HuH-7 (cell line): ENCODE data around the gene MAP4K1.
"Not testable (repeated sequence)": the region's sequence is repeated elsewhere in the genome, so short reads cannot be mapped to it uniquely, and the experiment has no call there.

Experiments used
- DNase-seq: peaks from one replicate; pipeline ENCODE4 v3.0.0; 2011; ENCODE audit warnings: low spot score

Gene MAP4K1

GRCh38 chr19:38619361-38620174 lies 1.8 kb upstream of the MAP4K1 start:
- no peak for DNase-seq

GRCh38 chr19:38618590-38619360 lies 1.0 kb upstream of the MAP4K1 start, which contains the start of gene EIF3K:
Gene EIF3K, plus strand, starts transcription at chr19:38619188. Its CDS starts 81 bp downstream, at chr19:38619269.
- DNase-seq, result peak; percentile 99

- no peak for DNase-seq
Observed at GRCh38 chr19:38617283-38617763, 430 bp downstream of the MAP4K1 start.

GRCh38 chr19:38616265-38616664 lies 1.5 kb downstream of the MAP4K1 start:
- DNase-seq, result no peak

GRCh38 chr19:38615007-38615581 lies 2.7 kb downstream of the MAP4K1 start:
- no peak for DNase-seq

- DNase-seq, result no peak
Observed at GRCh38 chr19:38614289-38614688, 3.5 kb downstream of the MAP4K1 start.

- DNase-seq, result no peak
Observed at GRCh38 chr19:38606131-38606530, 11.6 kb downstream of the MAP4K1 start.

- not testable (repeated sequence) for DNase-seq
Observed at GRCh38 chr19:38602856-38603255, 14.9 kb downstream of the MAP4K1 start.

- no peak for DNase-seq
Observed at GRCh38 chr19:38599722-38600121, 18.0 kb downstream of the MAP4K1 start.

- DNase-seq, result no peak
Observed at GRCh38 chr19:38597075-38597474, 20.7 kb downstream of the MAP4K1 start.

- DNase-seq, result peak; percentile 88
Observed at GRCh38 chr19:38596057-38596981, 21.4 kb downstream of the MAP4K1 start.

- DNase-seq, result peak; percentile 75
Observed at GRCh38 chr19:38592940-38593339, 24.8 kb downstream of the MAP4K1 start.

- DNase-seq, result no peak
Observed at GRCh38 chr19:38588041-38588440, 29.7 kb downstream of the MAP4K1 start.

GRCh38 chr19:38587562-38587961 lies 30.2 kb downstream of the MAP4K1 start:
- DNase-seq, result no peak

GRCh38 chr19:38583985-38584305 lies 33.8 kb downstream of the MAP4K1 start:
- DNase-seq, result no peak

- no peak for DNase-seq
Observed at GRCh38 chr19:38583219-38583984, 34.4 kb downstream of the MAP4K1 start.

- DNase-seq, result no peak
Observed at GRCh38 chr19:38580080-38580479, 37.7 kb downstream of the MAP4K1 start.

GRCh38 chr19:38579304-38579703 lies 38.4 kb downstream of the MAP4K1 start:
- not testable (repeated sequence) for DNase-seq

- DNase-seq, result no peak
Observed at GRCh38 chr19:38577826-38578225, 39.9 kb downstream of the MAP4K1 start.

GRCh38 chr19:38571682-38572081 lies 46.1 kb downstream of the MAP4K1 start:
- DNase-seq, result no peak
